HG03108 (cell line): ENCODE data around the gene DUSP22.

ENCODE experiments used
- ATAC-seq: cut with Tn5 transposase; IDR thresholded peaks from one replicate; pipeline ENCODE4 v1.9.1; 2021; ENCODE audit warnings: moderate library complexity; ENCODE audit not compliant: unreplicated experiment

The DUSP22 gene

GRCh38 chr6:296151-297122 lies 4.2 kb downstream of the DUSP22 start:
- ATAC-seq = peak; percentile 24

- ATAC-seq = no peak
Observed at GRCh38 chr6:297571-298232, 5.4 kb downstream of the DUSP22 start.

- ATAC-seq = no peak
Observed at GRCh38 chr6:298233-299103, 6.2 kb downstream of the DUSP22 start.

- no peak for ATAC-seq
Observed at GRCh38 chr6:299104-299980, 7.1 kb downstream of the DUSP22 start.

GRCh38 chr6:300026-300425 lies 7.7 kb downstream of the DUSP22 start:
- ATAC-seq = no peak

DNA sequence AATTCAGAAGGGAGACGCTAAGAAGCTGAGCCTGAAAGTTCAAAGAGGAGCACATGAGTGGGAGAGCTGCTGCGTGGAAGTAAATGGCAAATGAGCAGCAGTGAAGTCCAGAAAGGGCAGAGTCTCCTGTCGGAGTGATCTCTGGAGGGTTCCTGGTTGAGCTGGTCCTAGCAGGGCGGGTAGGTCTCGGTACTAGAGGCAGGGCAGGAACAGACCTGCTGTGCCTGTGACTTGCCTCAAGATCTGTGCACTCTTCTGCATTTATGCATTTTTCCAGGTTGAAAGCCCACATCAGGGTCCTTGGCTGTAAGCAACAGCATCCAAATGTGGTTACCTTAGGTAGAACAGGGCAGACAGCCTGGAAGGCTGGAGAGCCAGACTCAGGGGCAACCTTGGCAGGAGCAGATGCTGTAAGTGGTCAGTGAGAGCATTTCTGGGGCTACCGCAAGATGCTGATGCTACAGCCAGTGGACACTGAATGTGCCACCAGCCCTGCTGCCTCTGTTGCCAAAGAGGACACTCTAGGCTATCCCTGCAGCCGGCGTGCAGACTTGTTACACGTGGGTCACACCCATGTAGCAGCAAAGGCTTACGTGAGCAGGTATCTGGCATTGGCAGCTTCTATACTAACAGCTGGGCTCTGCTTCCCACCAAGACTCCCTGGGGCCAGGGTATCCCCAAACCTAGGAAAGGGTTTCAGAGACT lies 8.4 kb downstream of the DUSP22 start:
- ATAC-seq = no peak

- ATAC-seq = no peak
Observed at GRCh38 chr6:301526-301925, 9.2 kb downstream of the DUSP22 start.

GRCh38 chr6:301929-302705 lies 9.8 kb downstream of the DUSP22 start:
- no peak for ATAC-seq

GRCh38 chr6:302760-303159 lies 10.5 kb downstream of the DUSP22 start:
- no peak for ATAC-seq

GRCh38 chr6:303263-303662 lies 11.0 kb downstream of the DUSP22 start:
- no peak for ATAC-seq

- no peak for ATAC-seq
Observed at GRCh38 chr6:303948-304558, 11.8 kb downstream of the DUSP22 start.

GRCh38 chr6:304833-305370 lies 12.6 kb downstream of the DUSP22 start:
- ATAC-seq = no peak

GRCh38 chr6:305371-306206 lies 13.3 kb downstream of the DUSP22 start:
- peak; percentile 74 for ATAC-seq

GRCh38 chr6:306641-307061 lies 14.4 kb downstream of the DUSP22 start:
- no peak for ATAC-seq

- no peak for ATAC-seq
Observed at GRCh38 chr6:307065-307814, 15.0 kb downstream of the DUSP22 start.

DNA sequence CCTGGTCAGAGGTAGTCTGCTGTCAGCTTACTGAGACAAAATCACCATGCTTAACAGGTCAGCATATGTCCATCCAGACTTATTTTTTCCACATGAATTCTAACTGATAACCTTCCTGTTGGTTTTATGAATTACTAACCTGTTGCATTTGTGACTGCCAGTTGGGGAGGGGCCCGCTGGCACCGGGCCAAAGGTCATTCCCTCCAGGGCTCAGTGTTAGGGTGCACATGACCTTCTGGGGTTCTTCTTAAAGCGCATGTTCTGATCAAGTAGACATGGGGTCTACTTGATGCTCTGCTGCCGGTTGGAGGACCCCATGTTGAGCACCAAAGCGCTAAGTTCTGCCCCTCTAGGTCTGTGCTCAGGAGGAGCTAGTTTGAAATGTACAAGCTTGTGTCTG lies 15.6 kb downstream of the DUSP22 start:
- ATAC-seq = no peak

DNA sequence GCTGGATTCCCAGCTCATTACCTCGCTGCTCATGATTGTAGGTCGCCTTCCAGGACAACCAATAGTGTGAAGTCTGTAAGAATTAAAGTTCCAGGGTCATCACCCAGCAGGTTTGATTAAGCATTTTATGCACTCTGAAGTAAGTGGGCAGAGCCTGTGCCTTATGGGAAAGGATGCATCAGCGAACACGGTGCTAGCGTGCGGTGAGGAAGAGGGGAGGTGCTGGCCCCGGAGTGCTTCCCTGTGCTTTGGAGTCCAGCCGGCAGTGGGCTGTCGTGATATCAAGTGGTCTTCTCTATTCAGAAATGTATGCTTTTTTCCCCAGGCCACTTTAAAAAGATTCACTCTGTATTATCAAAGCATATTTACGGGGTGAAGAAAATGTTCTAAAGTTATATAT lies 16.0 kb downstream of the DUSP22 start:
- no peak for ATAC-seq
